RWPE1 (cell line): ENCODE measurements around the gene BMP2.
A peak's percentile ranks its signal among the peaks of the same experiment; 100 is the strongest.

Experiments used
- CTCF ChIA-PET: fragments of 350-600 bp; sonication (Branson Sonifier 250); formaldehyde crosslinking; extraction: SDS; loops from one replicate; lab custom pipeline; 2021; lab: Yijun Ruan, JAX
- POLR2A ChIA-PET: fragments of 400-600 bp; formaldehyde crosslinking; extraction: SDS; loops from one replicate; lab custom pipeline; 2020; ENCODE audit warnings: antibody characterized with exemption; ENCODE audit not compliant: low non-redundant PET; lab: Yijun Ruan, JAX
- DNase-seq: peaks from one replicate; pipeline ENCODE4 v3.0.0; 2012; ENCODE audit warnings: low spot score
- H3K27ac ChIP-seq: fragments of 450-650 bp; 2 replicates; pipeline ENCODE4 v1.5.1; 2017
- TF ChIP-seq, protein P1 (sequence below): fragments of 450-650 bp; conservative IDR thresholded peaks from 2 replicates; pipeline ENCODE4 v1.5.1; 2017; ENCODE audit warnings: low read depth, mild to moderate bottlenecking

BMP2 gene

DNA sequence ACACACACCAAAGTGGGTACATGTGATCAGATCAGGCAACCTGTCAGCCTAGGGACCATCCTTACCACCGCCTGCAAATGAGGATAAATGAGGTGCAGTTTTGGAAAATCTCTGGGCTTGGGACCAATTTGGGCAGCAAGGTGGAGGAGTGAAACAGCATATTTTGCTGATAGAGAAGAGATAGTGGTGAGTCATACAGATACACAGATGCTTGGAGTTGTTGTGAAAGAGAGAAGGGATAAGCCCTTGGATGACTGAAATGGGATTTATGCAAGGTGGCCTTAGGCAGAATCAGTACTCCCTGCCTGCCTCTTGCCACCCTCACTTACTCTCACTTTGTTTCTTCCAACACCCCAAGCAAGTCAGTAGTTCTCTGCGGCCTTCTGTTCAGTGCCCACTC is 34.7 kb downstream of the BMP2 start:
- TF ChIP-seq, protein P1, sequence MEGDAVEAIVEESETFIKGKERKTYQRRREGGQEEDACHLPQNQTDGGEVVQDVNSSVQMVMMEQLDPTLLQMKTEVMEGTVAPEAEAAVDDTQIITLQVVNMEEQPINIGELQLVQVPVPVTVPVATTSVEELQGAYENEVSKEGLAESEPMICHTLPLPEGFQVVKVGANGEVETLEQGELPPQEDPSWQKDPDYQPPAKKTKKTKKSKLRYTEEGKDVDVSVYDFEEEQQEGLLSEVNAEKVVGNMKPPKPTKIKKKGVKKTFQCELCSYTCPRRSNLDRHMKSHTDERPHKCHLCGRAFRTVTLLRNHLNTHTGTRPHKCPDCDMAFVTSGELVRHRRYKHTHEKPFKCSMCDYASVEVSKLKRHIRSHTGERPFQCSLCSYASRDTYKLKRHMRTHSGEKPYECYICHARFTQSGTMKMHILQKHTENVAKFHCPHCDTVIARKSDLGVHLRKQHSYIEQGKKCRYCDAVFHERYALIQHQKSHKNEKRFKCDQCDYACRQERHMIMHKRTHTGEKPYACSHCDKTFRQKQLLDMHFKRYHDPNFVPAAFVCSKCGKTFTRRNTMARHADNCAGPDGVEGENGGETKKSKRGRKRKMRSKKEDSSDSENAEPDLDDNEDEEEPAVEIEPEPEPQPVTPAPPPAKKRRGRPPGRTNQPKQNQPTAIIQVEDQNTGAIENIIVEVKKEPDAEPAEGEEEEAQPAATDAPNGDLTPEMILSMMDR: no peak
- peak; percentile 20 for DNase-seq
- ChIA-PET POLR2A (no interaction called here), CTCF (no interaction called here)
- no peak overlapping the region for H3K27ac ChIP-seq

DNA sequence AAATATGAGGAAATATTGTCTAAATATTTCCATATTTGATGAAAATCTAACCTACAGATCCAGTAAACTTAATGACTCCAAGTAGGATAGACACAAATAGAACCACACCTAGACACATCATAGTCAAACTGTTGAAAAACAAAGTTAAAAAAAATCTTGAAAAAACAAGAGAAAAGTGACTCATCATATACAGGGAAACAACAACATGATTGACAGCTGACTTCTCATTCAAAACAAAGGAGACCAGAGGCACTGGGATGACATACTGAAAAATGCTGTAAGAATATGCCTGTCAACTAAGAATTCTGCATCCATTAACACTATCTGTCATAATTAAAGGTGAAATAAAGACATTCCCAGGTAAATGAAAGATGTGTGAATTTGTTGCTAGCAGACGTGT is 38.8 kb downstream of the BMP2 start:
- ChIA-PET POLR2A (no interaction called here), CTCF (no interaction called here)
- TF ChIP-seq, protein P1: no peak
- no peak for DNase-seq
- no peak overlapping the region for H3K27ac ChIP-seq

DNA sequence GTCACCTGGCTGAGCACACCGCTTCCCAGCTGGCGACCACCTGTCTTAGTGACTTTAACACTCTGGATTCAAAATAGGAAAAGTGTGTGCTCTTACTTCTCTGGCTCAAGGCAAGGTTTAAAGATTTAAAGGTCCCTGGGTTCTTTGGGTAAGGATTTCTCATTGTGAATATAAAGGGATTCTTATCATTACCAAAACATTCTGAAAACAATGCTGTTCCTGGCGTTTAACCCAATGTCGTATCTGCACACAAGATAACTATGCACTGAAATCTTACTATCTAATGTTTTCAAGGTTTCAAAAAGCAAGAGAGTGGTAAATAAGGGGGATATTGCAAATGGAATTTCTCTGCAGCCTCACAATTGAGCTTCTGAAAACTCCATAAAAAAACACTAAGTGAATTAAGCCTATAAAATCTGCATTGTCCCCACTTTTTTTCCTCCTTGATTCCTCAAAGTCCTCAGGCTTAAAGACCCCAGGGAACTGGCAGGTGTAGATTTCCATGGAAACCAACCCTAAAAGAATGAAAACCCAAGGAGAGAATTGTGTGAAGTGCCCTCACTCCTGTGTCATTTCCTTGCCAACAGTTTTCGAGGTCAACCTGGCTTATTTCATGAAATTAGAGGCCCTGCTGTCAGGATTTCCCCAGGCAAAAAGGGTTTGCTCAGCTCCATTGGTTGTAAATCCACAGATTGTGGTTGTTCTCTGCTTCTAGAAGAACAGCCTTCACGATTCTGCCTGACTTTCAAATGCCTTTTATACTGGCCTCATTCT is 44.0 kb downstream of the BMP2 start:
- POLR2A ChIA-PET: no interaction called here
- TF ChIP-seq, protein P1: no peak
- CTCF ChIA-PET: interaction anchor here (0.6 kb wide), 1 partner anchor 100 kb away, joined by 3 read pairs; no protein-coding TSS in a partner anchor
- no peak overlapping the region for H3K27ac ChIP-seq
- no peak for DNase-seq

DNA sequence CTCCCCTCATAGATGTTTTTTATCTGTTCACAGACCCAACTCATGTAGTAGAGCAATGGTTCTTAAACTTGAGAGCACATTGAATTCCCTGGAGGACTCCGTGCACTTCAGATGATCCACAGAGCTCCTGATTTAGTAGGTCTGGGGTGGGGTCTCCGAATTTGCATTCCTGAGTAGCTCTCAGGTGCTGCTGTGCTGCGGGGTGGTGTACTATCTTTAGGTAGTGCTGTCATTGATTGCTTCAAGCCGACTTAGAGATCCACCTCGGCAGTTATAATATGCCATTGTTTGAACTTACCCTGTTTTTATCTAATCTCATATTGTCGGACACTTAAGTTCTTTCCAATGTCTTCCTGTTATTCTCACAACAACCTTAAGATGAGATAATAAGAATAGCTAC is 45.0 kb downstream of the BMP2 start:
- DNase-seq: no peak
- H3K27ac ChIP-seq: no peak overlapping the region
- TF ChIP-seq, protein P1: no peak
- ChIA-PET CTCF (interaction anchor here (0.7 kb wide), 1 partner anchor 11 kb away, joined by 4 read pairs; no protein-coding TSS in a partner anchor), POLR2A (no interaction called here)

DNA sequence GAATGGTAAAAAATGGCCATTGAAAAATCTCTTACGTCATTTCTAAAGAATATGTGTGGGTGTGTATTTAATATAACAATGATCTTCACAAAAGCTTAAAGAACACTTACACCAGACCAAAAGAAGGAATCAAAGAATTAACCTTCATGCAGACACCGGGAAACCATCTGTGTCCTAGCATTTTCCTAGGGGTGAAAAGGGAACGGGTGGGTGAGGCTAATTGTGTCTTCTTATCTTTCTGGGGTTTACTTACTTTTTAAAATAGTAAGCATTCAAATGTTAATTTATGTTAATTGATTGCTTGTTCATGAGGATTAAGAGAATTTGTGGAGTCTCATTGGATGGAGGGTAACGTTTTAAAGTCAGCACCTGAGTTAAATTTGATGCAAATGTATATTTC is 47.5 kb downstream of the BMP2 start:
- CTCF ChIA-PET: no interaction called here
- TF ChIP-seq, protein P1: no peak
- POLR2A ChIA-PET: no interaction called here
- no peak for DNase-seq
- H3K27ac ChIP-seq: no peak overlapping the region

DNA sequence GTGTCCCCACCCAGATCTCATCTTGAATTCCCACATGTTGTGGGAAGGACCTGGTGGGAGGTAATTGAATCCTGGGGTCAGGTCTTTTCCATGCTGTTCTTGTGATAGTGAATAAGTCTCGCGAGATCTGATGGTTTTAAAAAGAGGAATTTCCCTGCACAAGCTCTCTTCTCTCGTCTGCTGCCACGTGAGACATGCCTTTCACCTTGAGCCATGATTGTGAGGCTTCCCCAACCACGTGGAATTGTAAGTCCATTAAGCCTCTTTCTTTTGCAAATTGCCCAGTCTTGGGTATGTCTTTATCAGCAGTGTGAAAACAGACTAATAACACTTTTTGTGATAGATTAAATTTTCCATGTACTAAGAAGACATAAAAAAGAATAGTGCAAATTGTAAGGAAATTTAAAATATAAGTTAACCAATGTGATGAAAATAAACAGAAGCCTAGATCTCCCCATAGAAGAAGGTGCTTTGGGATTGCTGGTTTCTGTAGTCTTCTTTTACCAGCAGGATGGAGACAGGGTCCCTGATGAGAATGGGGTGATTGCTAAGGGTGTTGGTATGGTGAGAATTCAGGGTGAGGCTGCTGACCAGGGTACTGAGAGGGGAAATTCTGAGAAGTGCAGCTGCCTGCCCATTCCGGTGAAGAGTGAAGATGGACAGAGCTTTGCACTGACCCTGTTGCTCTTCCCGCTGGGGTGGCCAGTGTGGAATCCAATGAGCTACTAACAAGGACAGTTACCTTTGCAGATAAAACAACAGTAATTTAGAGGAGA is 50.7 kb downstream of the BMP2 start:
- CTCF ChIA-PET: no interaction called here

More for the DNA sequence above, 50.7 kb downstream of the BMP2 start:
- POLR2A ChIA-PET: no interaction called here
- TF ChIP-seq, protein P1: no peak
- DNase-seq: peak; percentile 24
- H3K27ac ChIP-seq: no peak overlapping the region
